Activated CD8-positive, alpha-beta memory T cell treated with anti-CD3 and anti-CD28 coated beads for 48 hours (primary cell): ENCODE data around the gene CCDC144A.
A peak's percentile ranks its signal among the peaks of the same experiment; 100 is the strongest.
"Not testable (repeated sequence)": the region's sequence is repeated elsewhere in the genome, so short reads cannot be mapped to it uniquely, and the experiment has no call there.

Source experiments
- DNase-seq, 3 experiments: peaks; one replicate each; pipeline ENCODE4 v3.0.0-alpha.2; 2020; ENCODE audit warnings: low read depth in 2 of 3, low spot score in 2 of 3

The CCDC144A gene, protein sequence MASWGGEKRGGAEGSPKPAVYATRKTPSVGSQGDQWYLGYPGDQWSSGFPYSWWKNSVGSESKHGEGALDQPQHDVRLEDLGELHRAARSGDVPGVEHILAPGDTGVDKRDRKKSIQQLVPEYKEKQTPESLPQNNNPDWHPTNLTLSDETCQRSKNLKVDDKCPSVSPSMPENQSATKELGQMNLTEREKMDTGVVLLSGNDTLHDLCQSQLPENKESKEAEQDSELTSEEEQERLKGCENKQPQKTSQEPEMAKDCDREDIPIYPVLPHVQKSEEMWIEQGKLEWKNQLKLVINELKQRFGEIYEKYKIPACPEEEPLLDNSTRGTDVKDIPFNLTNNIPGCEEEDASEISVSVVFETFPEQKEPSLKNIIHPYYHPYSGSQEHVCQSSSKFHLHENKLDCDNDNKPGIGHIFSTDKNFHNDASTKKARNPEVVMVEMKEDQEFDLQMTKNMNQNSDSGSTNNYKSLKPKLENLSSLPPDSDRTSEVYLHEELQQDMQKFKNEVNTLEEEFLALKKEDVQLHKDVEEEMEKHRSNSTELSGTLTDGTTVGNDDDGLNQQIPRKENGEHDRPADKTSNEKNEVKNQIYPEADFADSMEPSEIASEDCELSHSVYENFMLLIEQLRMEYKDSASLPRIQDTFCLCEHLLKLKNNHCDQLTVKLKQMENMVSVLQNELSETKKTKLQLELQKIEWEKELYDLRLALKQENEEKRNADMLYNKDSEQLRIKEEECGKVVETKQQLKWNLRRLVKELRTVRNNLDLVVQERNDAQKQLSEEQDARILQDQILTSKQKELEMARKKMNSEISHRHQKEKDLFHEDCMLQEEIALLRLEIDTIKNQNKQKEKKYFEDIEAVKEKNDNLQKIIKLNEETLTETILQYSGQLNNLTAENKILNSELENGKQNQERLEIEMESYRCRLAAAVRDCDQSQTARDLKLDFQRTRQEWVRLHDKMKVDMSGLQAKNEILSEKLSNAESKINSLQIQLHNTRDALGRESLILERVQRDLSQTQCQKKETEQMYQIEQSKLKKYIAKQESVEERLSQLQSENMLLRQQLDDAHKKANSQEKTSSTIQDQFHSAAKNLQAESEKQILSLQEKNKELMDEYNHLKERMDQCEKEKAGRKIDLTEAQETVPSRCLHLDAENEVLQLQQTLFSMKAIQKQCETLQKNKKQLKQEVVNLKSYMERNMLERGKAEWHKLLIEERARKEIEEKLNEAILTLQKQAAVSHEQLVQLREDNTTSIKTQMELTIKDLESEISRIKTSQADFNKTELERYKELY (N-terminal part only)

DNA sequence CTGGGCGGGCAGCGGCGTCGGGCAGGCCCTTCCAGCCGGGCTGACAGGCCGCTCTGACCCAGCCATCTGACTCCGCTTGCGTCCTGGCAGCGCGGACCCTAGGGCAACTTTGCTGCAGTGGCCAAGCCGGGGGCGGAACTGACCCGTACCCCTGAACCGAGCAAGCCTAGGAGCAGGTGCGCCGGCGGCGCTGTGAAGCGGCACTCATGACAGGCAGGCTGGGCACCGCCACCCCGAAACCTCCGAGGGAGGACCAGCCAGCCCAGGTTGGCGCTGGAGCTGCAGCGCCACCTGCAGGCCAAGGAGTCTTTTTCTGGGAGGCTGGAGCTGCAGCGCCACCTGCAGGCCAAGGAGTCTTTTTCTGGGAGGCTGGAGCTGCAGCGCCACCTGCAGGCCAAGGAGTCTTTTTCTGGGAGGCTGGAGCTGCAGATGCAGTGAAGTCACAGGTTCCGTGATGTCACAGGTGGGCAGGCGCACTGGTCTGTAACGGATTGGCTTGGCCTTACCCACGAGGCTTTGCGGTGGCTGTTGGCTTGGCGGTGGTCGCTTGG, at the start of gene CCDC144A:
Gene CCDC144A (plus strand): TSS at position 511 of the 551 bp plus-strand sequence. CDS start 160 bp downstream, outside the sequence.
- peak in 2 of 3 experiments; percentile 19 to 42 for DNase-seq

DNA sequence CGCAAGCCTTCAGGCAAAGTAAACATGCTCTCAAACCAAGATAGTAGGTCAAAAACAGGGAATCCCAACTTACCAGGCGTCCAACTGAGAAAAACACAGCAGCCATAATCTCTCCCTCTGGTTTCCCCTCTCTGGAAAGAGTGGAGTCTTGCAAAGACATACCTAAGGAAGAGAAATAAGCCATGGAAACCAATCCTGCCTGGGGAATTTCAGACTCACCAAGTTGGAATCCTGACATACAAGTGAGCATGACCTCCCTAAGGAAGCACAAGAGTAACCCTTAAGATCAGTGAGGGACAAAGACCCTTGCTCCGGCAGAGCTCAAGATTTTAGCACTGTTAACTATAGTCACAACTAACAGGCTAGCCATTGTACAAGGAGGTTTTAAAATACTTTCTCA, 40.5 kb upstream of the CCDC144A start:
- DNase-seq, result no peak

DNA sequence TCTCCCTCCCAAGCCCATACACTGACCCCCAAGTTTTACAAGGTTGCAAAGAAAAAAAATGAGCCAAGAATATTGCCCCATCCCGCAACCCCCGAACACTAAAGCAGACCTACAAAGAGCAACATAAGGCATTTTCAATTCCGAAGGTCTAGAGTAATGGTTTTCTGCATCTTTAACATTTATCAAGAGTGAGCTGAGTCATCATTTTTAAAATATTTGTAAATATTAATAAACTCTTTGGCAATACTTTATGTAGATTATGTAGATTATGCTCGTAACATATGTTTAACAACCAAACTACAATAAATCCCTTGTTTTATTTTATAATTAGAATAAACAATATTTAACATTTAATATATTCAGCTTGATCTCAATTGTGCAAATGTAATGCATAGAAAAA, 37.8 kb upstream of the CCDC144A start:
- no peak for DNase-seq

DNA sequence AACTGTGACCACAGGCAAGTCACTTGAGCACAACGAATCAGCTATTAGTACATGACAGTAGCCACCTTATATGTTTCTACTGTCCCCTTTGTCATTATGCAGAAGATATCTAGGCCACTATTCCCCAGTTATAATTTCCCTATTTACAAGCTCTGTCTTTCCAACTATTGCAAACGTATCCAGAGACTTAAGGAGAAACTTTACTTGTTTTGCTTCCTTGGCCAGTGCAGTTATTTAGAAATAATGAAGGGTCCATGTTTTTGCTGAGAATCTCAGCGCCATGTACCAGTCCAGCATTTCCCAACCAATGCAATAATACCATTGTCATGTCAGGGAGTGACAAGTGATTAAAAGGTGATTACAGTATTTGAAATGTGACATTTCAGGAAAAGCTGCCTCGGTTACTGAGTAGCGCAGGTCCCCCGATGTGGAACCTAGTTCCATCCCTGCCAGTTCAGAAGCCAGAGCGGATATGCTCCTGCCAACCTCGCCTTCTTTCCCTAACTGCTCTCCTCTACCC, 37.1 kb upstream of the CCDC144A start:
- DNase-seq, result no peak

DNA sequence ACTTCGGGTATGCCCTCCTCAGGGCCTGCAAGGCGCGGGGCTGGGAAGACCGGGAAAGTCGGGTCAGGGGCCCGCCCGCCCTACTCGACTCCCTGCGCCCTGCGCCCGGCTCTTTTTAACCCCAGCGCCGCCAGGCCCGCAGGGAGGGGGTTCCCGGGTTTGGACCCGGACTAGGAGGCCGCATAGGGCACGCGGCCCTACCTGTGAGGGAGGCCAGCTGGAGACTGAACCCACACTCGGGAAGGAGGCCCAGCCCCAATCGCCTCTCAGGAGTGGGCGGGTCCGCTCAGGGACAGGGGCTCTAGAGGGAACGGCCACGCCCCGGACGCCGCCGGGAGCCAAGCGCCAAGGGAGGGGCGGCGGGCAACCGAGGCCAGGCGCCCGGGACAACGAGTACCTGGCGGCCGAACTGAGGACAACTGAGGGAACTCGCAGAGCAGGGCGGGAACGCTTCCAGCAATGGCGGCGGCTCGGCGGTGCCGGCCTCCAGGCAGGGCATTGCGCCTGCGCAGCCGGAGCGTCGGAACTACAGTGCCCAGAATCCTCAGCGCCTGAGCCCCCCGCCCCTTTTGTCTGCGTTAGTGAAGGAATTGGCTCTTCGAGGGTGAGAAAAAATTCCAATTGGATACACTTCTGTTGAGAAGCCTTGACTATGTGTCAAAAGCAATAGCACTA, 36.5 kb upstream of the CCDC144A start, which contains the start of gene ZNF624:
Gene ZNF624 (minus strand): TSS at position 484 of the 675 bp plus-strand sequence.
- DNase-seq, result peak; percentile 64 to 73 (median 73)

DNA sequence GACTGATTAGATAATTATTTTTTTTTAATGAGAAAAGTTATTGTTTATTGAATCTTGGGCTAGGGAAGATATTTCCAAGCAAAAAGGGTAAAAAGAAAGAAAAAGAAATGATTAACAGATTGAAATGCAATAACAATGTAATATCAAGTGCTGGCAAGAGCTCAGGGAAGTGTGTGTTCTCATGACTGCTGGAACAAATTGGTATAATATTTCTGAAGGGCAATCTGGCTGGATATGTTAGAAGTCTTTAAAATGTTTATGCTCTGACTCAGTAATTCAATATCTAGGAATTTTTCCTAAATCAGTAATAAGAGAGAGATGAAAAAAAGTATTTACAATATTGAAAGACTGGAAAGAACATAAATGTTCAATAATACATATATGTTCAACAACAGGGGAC, 28.8 kb upstream of the CCDC144A start:
- no peak for DNase-seq

DNA sequence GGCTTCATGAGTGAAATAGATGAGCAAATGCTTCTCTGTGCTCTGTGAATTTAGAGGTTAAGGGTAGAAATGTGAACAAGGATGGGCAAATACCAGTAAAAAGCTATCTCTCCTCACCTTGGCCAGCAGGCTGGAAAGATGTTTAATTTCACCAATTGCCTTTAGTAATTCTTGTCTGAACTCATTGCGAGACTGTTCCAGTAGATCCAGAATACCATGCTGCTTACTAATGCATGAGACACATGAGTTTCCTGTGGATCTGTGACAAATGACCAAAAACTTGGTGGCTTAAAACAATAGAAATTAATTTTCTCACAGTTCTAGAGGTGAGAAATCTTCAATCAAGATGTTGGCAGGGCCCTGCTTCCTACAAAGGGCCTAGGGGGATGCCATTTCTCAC, 27.1 kb upstream of the CCDC144A start:
- DNase-seq, result no peak

DNA sequence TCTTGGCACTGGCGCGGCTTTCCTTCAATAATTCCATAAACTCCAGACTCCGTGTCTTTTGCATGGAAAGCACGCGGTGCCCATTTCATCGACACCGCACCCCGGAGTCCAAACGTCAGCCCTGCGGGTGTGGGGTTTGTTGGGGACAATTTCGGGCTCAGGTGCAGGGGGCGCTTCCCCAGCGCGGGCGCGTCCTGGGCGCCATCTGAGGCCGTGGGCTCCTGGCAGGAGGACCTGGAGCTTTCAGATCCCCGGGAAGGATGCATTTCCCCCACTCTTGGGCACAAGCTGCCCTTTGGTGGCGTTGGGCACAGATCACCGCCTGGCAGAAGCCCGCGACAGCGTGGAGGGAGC, 23.5 kb upstream of the CCDC144A start:
- DNase-seq, result not testable (repeated sequence)

DNA sequence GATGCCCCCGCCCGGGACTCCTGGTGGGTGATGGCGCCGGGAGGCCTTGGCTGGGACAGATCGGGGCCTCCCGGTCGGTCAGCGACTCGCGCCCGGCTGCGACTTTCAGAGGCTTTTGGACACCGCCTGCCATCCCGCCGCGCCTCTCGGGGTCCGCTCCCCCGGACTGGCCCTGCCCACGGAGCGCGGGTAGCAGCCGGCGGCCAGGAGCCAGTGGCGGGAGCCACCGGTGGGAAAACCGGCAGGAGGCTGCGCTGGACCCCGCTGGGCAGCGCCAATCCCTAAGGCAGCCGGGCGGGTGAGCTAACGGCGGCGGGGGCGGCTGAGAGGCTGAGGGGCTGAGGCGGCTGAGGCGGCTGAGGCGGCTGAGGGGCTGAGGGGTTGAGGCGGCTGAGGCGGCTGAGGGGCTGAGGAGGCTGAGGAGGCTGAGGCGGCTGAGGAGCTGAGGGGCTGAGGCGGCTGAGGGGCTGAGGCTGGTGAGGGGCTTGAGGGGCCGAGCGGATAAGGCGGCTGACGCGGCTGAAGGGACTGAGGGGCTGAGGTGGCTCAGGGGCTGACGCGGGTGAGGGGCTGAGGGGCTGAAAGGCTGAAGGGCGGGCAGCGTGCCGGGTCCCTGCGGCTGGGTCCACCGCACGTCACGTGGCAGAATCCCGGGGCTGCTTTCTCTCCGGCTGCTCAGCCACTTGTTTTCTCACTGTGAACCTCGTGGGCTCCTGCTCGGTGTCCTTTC, 23.0 kb upstream of the CCDC144A start:
- DNase-seq, result not testable (repeated sequence)

DNA sequence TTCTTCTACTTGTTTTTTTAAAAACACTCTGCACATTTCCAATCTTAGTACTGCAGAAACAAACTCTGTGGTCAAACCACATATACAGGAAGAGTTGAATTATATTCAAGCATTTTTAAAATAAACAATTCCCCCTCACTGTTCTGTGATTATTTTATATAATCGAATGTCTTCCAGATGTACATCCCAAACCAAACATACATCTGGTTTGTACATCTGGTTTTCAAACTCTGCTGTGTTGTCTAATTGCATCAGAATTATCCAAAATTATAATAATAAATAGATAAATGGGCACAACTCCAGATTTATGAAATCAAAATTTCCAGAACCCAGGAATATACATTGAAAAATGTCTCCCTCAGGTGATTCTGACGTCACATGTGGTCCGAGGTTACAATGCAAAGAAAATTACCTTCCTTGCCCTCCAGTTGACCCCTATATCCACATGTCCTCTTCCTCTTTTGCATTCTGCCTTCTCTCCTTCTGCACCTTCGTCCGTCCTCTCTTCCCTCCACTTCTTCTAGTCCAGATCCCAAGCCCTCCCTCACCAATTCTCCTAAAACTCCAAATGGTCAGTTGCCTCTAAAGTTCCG, 13.3 kb upstream of the CCDC144A start:
- no peak for DNase-seq

DNA sequence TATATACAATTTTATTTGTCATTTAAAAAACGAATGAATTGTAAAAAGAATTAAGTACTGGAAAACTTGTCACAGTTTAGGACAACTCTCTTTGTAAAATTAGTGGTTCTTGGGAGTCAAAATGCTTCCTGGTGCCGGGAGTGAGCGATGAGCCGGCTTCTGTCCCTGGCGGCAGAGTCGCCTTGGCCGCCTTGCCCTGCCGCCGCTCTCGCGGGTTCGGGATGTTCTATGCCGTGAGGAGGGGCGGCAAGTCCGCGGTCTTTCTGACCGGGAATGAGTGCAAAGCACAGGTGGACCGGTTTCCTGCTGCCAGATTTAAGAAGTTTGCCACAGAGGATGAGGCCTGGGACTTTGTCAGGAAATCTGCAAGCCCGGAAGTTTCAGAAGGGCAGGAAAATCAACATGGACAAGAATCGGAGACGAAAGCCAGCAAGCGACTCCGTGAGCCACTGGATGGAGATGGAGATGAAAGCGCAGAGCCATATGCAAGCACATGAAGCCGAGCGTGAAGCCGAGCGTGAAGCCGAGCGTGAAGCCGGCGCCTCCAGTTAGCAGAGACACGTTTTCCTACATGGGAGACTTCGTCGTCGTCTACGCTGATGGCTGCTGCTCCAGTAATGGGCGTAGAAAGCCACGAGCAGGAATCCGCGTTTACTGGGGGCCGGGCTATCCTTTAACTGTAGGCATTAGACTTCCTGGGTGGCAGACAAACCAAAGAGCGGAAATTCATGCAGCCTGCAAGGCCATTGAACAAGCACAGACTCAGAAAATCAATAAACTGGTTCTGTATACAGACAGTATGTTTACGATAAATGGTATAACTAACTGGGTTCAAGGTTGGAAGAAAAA, 6.5 kb upstream of the CCDC144A start:
- DNase-seq, result not testable (repeated sequence)

DNA sequence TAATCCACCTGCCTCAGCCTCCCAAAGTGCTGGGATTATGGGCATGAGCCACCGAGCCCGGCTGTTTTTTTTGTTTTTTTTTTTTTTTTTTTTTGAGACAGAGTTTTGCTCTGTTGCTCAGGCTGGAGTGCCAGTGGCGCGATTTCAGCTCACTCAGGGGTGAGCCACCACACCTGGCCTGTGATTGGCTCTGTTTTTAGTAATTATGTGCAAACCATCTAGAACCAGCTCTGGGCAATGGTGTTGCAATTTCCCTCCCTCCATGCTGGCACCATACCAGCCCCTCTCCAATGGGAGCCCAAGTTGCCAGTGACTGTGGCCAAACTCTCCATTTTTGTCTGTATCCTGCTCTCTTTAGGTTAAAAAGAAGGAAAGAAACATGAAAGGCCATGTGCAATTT, 4.0 kb upstream of the CCDC144A start:
- DNase-seq, result not testable (repeated sequence)

DNA sequence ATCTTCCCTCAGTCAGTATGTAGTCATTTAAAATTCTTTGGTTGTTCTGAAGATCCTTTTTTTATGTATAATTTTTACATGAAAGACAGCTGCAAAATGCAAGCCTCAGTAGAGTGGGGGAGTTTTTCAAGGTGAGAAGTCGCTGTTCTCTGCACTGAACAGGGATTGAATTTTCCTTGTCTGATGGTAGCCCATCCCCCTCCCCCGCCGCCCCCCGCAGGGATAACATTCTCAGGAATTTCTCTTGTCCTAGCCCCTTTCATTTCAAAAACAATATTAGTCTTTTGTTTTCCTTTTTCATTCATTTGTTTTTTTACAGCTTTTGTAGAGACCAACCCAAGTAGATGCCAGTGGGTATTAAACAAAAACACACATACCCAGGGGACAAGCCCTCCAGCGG, 2.9 kb upstream of the CCDC144A start:
- DNase-seq, result not testable (repeated sequence)

DNA sequence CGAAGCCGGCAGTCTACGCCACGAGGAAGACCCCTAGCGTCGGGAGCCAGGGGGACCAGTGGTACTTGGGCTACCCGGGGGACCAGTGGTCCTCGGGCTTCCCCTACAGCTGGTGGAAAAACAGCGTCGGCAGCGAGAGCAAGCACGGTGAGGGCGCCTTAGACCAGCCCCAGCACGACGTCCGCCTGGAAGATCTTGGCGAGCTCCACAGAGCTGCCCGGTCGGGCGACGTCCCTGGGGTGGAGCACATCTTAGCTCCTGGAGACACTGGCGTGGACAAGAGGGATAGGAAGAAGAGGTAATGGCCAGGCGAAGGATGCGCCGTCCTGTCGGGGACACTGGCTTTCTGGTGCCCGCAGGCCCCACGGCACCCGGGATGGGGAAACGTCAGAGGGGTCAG, 406 bp downstream of the CCDC144A start:
- DNase-seq, result not testable (repeated sequence)

DNA sequence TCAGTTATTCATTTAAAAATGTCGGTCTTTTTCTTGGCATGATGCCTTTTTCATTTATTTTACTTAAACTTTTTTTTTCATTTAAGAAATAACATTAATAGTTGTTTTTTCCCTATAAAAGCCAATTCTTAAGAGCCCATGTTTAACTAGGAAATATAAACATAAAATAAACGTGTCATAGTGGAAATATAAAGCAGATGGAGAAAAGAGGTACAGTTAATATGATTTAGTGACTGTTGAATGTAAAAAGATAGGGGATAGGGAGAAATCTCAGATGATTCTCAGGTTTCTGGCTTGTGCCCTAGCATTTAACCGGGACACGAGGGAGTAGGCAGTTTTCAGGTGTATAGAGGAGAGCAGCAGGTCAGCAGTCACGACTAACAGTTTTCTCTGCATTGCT, 7.6 kb downstream of the CCDC144A start:
- DNase-seq, result not testable (repeated sequence)

DNA sequence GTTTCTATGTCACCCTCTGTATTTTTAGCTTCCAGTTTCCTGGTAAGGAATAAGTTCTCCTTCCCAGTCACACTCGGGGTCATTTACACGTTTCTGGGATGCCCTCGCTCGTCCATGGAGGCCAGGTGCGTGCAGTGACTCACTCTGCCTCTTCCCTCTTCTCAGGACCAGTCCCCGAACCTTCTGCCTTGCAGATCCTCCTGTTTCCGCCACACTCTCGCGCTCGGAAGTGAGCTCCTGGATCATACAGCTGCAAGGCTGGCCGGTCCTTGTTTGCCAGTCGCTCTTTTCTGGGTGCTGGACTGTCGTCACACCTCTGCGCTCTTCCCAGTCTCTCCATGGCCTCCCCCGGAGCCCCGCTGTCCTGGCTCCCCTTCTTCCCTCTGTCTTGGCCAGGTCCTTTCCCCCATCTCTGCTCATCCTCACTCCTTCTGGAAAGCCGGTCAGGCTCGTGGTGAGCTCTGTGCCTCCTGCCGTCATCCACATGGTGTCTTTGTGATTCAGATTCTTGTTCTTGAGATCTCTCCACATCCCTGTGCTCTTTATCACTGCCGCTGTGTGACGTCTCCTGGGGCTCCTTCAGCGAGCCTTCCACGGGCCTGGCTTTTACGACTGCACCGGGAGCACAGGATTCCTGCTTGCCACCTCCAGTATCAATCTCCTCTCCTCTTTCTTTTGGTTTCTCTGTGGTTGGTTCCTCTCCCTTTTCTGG, 55.6 kb downstream of the CCDC144A start:
- DNase-seq, result not testable (repeated sequence)

DNA sequence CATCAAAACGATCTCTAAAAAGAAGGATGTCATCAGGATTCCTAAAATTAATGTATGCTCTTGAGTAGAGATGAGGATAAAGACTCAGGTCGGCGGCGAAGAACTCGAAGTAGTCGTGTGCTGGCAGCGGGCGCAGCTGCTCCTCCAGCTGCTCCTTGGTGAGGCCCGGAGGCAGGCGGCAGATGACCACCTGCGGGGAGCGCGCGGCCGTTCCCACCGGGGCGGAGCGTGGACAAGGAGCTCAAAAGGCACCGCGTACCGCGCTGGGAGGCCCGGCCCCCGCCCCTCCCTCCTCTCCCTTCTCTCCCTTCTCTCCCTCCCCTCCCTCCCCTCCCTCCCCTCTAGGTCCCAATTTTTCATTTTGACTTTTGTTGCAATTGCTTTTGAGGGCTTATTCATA, 56.5 kb downstream of the CCDC144A start:
- DNase-seq, result not testable (repeated sequence)
